ENCODE data around the gene EBI3.
A peak's percentile ranks its signal among the peaks of the same experiment; 100 is the strongest.
"Not testable (repeated sequence)": the region's sequence is repeated elsewhere in the genome, so short reads cannot be mapped to it uniquely, and the experiment has no call there.

The EBI3 gene

GRCh38 chr19:4200940-4201542, 28.3 kb upstream of the EBI3 start:
- DNase-seq (ENCODE audit: low read depth in 2 of 2): no peak

DNA sequence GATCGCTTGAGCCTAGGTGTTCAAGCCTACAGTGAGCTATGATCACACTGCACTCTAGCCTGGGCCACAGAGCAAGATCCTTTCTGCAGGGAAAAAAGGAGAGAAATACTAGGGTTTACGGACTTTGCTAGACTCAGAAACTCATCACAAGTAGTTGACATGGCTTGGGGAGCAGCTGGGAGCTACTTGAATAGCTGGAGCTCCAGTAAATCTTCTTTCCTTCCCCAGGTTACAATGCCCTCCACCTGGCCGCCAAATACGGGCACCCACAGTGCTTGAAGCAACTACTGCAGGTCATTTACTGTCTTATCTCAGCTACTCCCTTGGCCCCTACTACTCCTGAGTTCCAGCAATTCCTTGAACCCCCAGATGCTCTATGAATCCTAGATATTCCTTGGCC, 27.5 kb upstream of the EBI3 start:
- no peak for DNase-seq (ENCODE audit: low read depth in 2 of 2)

GRCh38 chr19:4206818-4207484, 22.4 kb upstream of the EBI3 start:
- no peak for DNase-seq (ENCODE audit: low read depth in 2 of 2)

DNA sequence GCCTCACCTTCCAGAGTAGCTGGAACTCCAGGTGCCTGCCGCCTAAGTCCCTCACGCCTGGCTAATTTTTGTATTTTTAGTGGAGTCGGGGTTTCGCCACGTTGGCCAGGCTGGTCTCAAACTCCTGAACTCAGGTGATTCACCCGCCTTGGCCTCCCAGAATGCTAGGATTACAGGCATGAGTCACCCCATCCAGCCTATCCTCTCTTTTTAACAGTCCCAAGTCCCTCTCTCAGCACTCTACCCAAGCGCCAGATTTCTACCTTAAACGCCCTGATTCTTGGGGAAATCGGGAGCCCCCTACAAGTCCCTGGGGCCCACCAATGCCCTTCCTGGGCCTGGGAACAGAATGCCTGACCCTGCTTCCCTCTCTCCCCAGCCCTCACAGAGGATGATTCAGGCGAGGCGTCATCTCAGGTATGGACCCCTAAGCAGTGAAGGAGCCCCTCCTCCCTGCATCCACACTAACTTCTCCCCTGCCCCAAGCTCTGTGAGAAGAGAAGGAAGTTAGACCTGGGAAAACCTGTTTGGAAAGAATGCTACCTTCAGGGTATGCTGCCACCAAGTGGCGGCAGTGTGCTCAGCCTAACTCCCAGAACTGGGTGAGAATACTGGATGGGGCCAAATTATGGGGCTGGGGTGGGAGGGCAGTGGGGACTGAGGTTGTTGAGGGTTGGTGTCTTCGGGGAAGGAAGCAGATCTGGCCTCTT, 20.8 kb upstream of the EBI3 start:
- no peak for DNase-seq (ENCODE audit: low read depth in 2 of 2)

- no peak for DNase-seq (ENCODE audit: low read depth in 2 of 2)
Measured at GRCh38 chr19:4210166-4210731, 19.1 kb upstream of the EBI3 start.

- no peak for DNase-seq (ENCODE audit: low read depth in 2 of 2)
Measured at GRCh38 chr19:4213116-4213515, 16.2 kb upstream of the EBI3 start.

- DNase-seq (ENCODE audit: low read depth in 2 of 2): no peak
Measured at GRCh38 chr19:4215807-4216206, 13.5 kb upstream of the EBI3 start.

- no peak for DNase-seq (ENCODE audit: low read depth in 2 of 2)
Measured at GRCh38 chr19:4216846-4217245, 12.5 kb upstream of the EBI3 start.

- DNase-seq (ENCODE audit: low read depth in 2 of 2): no peak
Measured at GRCh38 chr19:4217429-4218264, 11.7 kb upstream of the EBI3 start.

- DNase-seq (ENCODE audit: low read depth in 2 of 2): not testable (repeated sequence)
Measured at GRCh38 chr19:4218523-4218922, 10.8 kb upstream of the EBI3 start.

DNA sequence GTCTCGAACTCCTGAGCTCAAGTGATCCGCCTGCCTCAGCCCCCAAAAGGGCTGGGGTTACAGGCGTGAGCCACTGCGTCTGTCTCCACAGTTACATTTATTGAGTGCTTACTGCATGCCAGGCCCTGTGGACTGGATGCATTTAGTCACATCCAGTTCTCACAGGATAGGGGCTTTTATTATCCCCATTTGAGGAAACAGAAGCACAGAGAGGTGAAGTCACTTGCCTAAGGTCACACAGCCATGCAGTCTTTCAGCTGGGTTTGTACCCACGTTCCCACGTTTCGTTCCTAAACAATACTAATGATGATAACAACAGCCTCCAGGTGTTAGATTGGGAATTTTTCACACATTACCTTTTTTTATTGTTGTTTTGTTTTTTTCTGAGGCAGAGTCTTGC, 9.1 kb upstream of the EBI3 start:
- DNase-seq (ENCODE audit: low read depth in 2 of 2): no peak

- no peak for DNase-seq (ENCODE audit: low read depth in 2 of 2)
Measured at GRCh38 chr19:4224470-4224869, 4.9 kb upstream of the EBI3 start.

DNA sequence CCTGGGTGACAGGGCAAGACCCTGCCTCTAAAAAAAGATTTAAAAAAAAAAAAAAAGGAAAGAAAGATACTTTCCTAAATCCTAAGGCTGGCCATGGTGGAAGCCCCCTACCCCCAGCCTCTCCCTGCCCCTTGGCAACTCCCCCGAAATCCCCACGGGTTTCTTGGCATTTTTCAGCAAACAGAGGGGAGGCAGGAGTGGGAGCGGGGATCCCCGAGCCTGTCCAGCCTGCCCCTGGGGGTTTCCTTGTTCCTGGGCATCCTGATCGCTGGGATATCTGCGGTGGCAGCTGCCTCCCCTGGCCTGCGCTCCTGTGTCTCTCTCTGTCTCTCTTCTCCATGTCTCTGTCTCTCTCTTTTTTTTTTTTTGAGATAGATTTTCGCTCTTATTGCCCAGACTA, 3.4 kb upstream of the EBI3 start:
- no peak for DNase-seq (ENCODE audit: low read depth in 2 of 2)

- no peak for DNase-seq (ENCODE audit: low read depth in 2 of 2)
Measured at GRCh38 chr19:4227771-4228170, 1.6 kb upstream of the EBI3 start.

DNA sequence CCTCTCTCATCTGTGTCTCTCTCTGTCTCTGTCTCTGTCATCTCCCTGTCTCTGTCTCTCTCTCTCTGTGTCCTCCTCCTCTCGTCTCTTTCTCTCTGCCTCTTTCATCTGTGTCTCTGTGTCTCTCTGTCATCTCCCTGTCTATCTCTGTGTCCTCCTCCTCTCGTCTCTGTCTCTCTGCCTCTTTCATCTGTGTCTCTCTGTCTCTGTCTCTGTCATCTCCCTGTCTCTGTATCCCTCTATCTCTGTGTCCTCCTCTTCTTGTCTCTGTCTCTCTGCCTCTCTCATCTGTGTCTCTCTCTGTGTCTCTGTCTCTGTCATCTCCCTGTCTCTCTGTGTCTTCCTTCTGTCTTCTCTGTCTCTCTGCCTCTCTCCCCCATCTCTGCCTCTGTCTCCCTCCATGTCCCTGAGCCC, 551 bp upstream of the EBI3 start:
- DNase-seq (ENCODE audit: low read depth in 2 of 2): no peak

- DNase-seq (ENCODE audit: low read depth in 2 of 2): not testable (repeated sequence)
Measured at GRCh38 chr19:4230237-4230636, 914 bp downstream of the EBI3 start.

DNA sequence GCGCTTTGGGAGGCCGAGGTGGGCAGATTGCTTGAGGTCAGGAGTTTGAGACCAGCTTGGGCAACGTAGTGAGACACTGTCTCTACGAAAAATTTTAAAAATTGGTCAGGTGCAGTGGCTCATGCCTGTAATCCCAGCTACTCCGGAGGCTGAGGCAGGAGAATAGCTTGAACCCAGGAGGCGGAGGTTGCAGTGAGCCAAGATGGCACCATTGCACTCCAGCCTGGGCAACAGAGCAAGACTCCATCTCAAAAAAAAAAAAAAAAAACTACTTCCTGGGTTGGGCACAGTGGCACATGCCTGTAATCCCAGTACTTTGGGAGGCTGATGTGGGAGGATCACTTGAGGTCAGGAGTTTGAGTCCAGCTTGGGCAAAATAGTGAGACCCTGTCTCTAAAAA, 2.2 kb downstream of the EBI3 start:
- not testable (repeated sequence) for DNase-seq (ENCODE audit: low read depth in 2 of 2)

GRCh38 chr19:4232139-4232538, 2.8 kb downstream of the EBI3 start:
- DNase-seq (ENCODE audit: low read depth in 2 of 2): not testable (repeated sequence)

DNA sequence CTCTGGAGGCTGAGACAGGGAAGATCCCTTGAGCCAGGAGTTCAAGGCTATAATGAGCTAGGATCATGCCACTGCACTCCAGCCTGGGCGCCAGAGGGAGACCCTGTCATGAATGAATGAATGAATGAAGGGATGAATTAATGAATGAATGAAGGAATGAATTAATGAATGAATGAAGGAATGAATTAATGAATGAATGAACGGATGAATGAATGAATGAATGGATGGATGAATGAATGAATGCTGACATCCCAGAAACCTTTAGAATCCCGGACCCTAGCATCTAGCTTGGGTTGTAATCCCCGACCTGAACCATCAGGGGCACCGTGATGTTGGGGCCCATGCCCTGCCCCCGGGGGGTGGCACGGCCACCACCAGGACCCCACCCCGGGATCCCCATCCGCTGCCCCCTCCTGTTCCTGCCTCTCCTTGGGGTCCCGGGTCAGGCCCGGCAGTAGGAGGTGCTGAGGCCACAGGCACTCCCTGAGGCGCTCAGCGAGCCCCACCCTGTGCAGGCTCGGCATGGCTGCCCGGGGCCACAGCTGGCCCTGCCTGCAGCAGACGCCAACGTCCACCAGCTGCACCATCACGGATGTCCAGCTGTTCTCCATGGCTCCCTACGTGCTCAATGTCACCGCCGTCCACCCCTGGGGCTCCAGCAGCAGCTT, 3.4 kb downstream of the EBI3 start:
- DNase-seq (ENCODE audit: low read depth in 2 of 2): no peak

DNA sequence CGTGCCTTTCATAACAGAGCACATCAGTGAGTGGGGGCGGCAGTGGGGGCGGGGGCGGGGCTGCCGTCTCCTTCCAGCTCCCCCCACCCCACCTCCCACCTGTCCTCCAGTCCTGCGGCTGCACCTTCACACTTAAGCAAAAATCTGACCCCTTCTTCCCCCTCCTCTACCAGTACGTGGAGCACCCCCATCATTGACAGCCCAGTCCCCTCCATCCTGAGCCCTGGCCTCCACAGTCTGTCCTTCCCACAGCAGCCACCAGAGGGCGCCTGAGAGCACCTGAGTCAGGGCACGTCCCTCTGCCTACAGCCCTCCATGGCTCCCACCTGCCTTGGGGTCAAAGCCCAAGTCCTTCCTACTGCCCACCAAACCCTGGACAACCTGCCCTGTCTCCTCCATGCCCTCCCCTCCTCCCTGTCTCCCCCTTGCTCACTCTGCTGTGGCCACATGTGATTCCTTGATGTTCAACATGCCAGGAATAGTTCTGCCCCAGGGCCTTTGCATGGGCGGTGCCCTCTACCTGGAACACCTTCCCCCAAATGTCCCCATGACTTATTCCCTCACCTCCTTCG, 4.0 kb downstream of the EBI3 start:
- peak; percentile 67 to 85 for DNase-seq (ENCODE audit: low read depth in 2 of 2)

All from stimulated activated CD4-positive, alpha-beta T cell treated with anti-CD3 and anti-CD28 coated beads, Interleukin-4, amount 100 ng/mL, for 48 hours (primary cell).